Liver (tissue), 9 donors: Measurements from ENCODE around the gene PRDM12. TPM values are rescaled to one million over a fixed set of nuclear protein-coding genes. Genes with fewer than 3 reads are reported as not detected.

ENCODE experiments used
- DNase-seq: peaks from one replicate; pipeline ENCODE4 v3.0.0-alpha.2; 2017; ENCODE audit warnings: low spot score
- H3K27ac ChIP-seq, 2 donors: one replicate each; pipeline ENCODE4 v1.7.0; 2013; ENCODE audit warnings: inconsistent platforms in 2 of 2, low read length in 2 of 2, control low read depth in 1 of 2, low read depth in 1 of 2, mild to moderate bottlenecking in 1 of 2
- H3K27me3 ChIP-seq, 4 donors: one replicate each; pipeline versions ENCODE4 v1.6.1 to v1.7.0; 2013; ENCODE audit warnings: low read length in 3 of 4, inconsistent platforms in 1 of 4, mild to moderate bottlenecking in 1 of 4, moderate library complexity in 1 of 4; ENCODE audit not compliant: control insufficient read depth in 4 of 4, insufficient read depth in 4 of 4
- H3K36me3 ChIP-seq, 4 donors: one replicate each; pipeline versions ENCODE4 v1.6.1 to v1.7.0; 2013; ENCODE audit warnings: low read length in 3 of 4, mild to moderate bottlenecking in 3 of 4, low read depth in 1 of 4, moderate library complexity in 1 of 4; ENCODE audit not compliant: control insufficient read depth in 4 of 4, insufficient read depth in 3 of 4
- H3K4me1 ChIP-seq, 4 donors: one replicate each; pipeline versions ENCODE4 v1.6.1 to v1.7.0; 2013; ENCODE audit warnings: low read length in 3 of 4, mild to moderate bottlenecking in 3 of 4, moderate library complexity in 1 of 4; ENCODE audit not compliant: control insufficient read depth in 4 of 4, insufficient read depth in 4 of 4
- H3K4me3 ChIP-seq, 3 donors: one replicate each; pipeline versions ENCODE4 v1.6.1 to v1.7.0; 2013; ENCODE audit warnings: low read length in 3 of 3, control low read depth in 1 of 3, low read depth in 1 of 3, mild to moderate bottlenecking in 1 of 3
- H3K9ac ChIP-seq, 2 donors: one replicate each; pipeline ENCODE4 v1.7.0; 2013; ENCODE audit warnings: low read length in 2 of 2, mild to moderate bottlenecking in 2 of 2, moderate library complexity in 2 of 2, control low read depth in 1 of 2, low read depth in 1 of 2
- H3K9me3 ChIP-seq, 4 donors: one replicate each; pipeline versions ENCODE4 v1.6.1 to v1.7.0; 2013; ENCODE audit warnings: low read length in 3 of 4; ENCODE audit not compliant: control insufficient read depth in 4 of 4
- CTCF ChIP-seq: fragments of 150-350 bp; IDR thresholded peaks from 2 replicates; pipeline ENCODE4 v1.5.1; 2017; ENCODE audit warnings: improper control_type of control experiment, low read depth, low read length; ENCODE audit not compliant: missing input control
- FOXA1 ChIP-seq: IDR thresholded peaks from 2 replicates; pipeline ENCODE4 v1.6.1; 2016; ENCODE audit warnings: antibody characterized with exemption
- FOXA2 ChIP-seq: IDR thresholded peaks from 2 replicates; pipeline ENCODE4 v1.6.1; 2016; ENCODE audit warnings: antibody characterized with exemption
- HNF4A ChIP-seq, 2 donors: conservative IDR thresholded peaks; 2 replicates each; pipeline ENCODE4 v1.6.1; 2016; ENCODE audit warnings: antibody characterized with exemption in 2 of 2, mild to moderate bottlenecking in 2 of 2
- HNF4G ChIP-seq: IDR thresholded peaks from 2 replicates; pipeline ENCODE4 v1.6.1; 2016; ENCODE audit warnings: antibody characterized with exemption
- JUND ChIP-seq, 2 donors: IDR thresholded peaks; 2 replicates each; pipeline ENCODE4 v1.6.1; 2016; ENCODE audit warnings: antibody characterized with exemption in 2 of 2
- MAX ChIP-seq: IDR thresholded peaks from 2 replicates; pipeline ENCODE4 v1.6.1; 2016; ENCODE audit warnings: antibody characterized with exemption
- NR2F2 ChIP-seq: IDR thresholded peaks from 2 replicates; pipeline ENCODE4 v1.6.1; 2016; ENCODE audit warnings: antibody characterized with exemption
- RAD21 ChIP-seq, 2 donors: IDR thresholded peaks; 2 replicates each; pipeline ENCODE4 v1.6.1; 2016; ENCODE audit warnings: antibody characterized with exemption in 2 of 2, mild to moderate bottlenecking in 2 of 2
- REST ChIP-seq: IDR thresholded peaks from 2 replicates; pipeline ENCODE4 v1.6.1; 2016; ENCODE audit warnings: antibody characterized with exemption, mild to moderate bottlenecking
- RXRA ChIP-seq, 2 donors: IDR thresholded peaks; 2 replicates each; pipeline ENCODE4 v1.6.1; 2017 to 2018; ENCODE audit warnings: antibody characterized with exemption in 2 of 2, mild to moderate bottlenecking in 1 of 2
- ZBTB33 ChIP-seq: IDR thresholded peaks from 2 replicates; pipeline ENCODE4 v1.6.1; 2016; ENCODE audit warnings: antibody characterized with exemption
- WGBS: extraction: QIAGEN DNeasy Blood & Tissue Kit; methylation state at CpG from one replicate; pipeline ENCODE4 v1.1.7; 2013; 5-methylcytosine and 5-hydroxymethylcytosine counted together
- polyA plus RNA-seq, 2 donors: library from polyadenylated mRNA; stranded (reverse) in 1 of 2; unstranded in 1 of 2; fragments of 200-250 nt in 1 of 2; fragments of >200 nt in 1 of 2; fragmentation: Nextera tagmentation in 1 of 2; extraction: Ambion mirVana in 1 of 2; gene quantifications; one replicate each; pipeline versions ENCODE4 v1.2.1 to v1.2.3, GENCODE V29; 2013 to 2015
- total RNA-seq, 2 donors: library from RNA; depleted of rRNA; stranded (reverse); fragments of >200 nt; gene quantifications; one replicate each; pipeline ENCODE4 v1.2.3, GENCODE V29; 2014
- donor health status: healthy.
- donor health status: healthy.
- donor health status: healthy.
- donor health status: healthy.
- donor health status: healthy.

PRDM12 gene
- total and polyA plus RNA-seq, 4 donors: 0.02 TPM; not detected in 3

- TF ChIP-seq CTCF (no peak), MAX (no peak), ZBTB33 (no peak)
Measured at GRCh38 chr9:130651221-130651620, 13.2 kb upstream of the PRDM12 start (continued).

GRCh38 chr9:130651752-130652151, 12.6 kb upstream of the PRDM12 start:
- Histone ChIP-seq H3K4me3 (no peak overlapping the region), H3K9ac (no peak overlapping the region), H3K27me3 (peaks cover 0 to 2% (median 0%) of the 10 kb centered on the region in 4 donors), H3K9me3 (no peaks in the 10 kb centered on the region), H3K4me1 (no peaks in the 10 kb centered on the region), H3K36me3 (no peaks in the 10 kb centered on the region), H3K27ac (no peak overlapping the region)
- 94% methylated on average over 18 of the region's 18 CpGs for WGBS
- TF ChIP-seq RXRA (IDR thresholded peaks at IDR 0.05) (no peak), ZBTB33 (no peak), NR2F2 (no peak), FOXA2 (no peak)
- DNase-seq: no peak

GRCh38 chr9:130654879-130655278, 9.5 kb upstream of the PRDM12 start:
- Histone ChIP-seq H3K9me3 (no peaks in the 10 kb centered on the region), H3K4me3 (no peak overlapping the region), H3K9ac (no peak overlapping the region), H3K4me1 (peaks cover 0 to 2% (median 1%) of the 10 kb centered on the region in 4 donors), H3K36me3 (no peaks in the 10 kb centered on the region), H3K27me3 (peaks cover 0 to 9% (median 5%) of the 10 kb centered on the region in 4 donors), H3K27ac (no peak overlapping the region)
- WGBS: 85% methylated on average over 6 of the region's 6 CpGs
- no peak for TF ChIP-seq FOXA2
- no peak for TF ChIP-seq JUND (IDR thresholded peaks at IDR 0.05)
- no peak for TF ChIP-seq FOXA1
- TF ChIP-seq HNF4G: no peak
- TF ChIP-seq REST: no peak
- TF ChIP-seq MAX: no peak
- TF ChIP-seq ZBTB33: no peak
- no peak for TF ChIP-seq HNF4A (conservative IDR thresholded peaks at IDR 0.05)
- no peak for TF ChIP-seq RAD21 (IDR thresholded peaks at IDR 0.05)
- no peak for DNase-seq
